Occipital lobe (tissue), 2 donors: ENCODE measurements around the gene TLDC2. TPM values are rescaled to one million over a fixed set of nuclear protein-coding genes. Genes with fewer than 3 reads are reported as not detected.

Source experiments
- DNase-seq: peaks from one replicate; lab custom pipeline; 2025; lab: John Stamatoyannopoulos, UW
- total RNA-seq: library from RNA; depleted of rRNA; stranded (reverse); fragments of >200 nt; gene quantifications from one replicate; pipeline ENCODE4 v1.2.3, GENCODE V29; 2014

Gene TLDC2
- total RNA-seq, 1 donor from 2014 or later, result 0.31 TPM

GRCh38 chr20:36849333-36850065, 26.4 kb upstream of the TLDC2 start:
- no peak for DNase-seq

- DNase-seq, result no peak
These were observed 25.2 kb upstream of the TLDC2 start for GRCh38 chr20:36850759-36851158.

GRCh38 chr20:36851490-36851889, 24.4 kb upstream of the TLDC2 start:
- no peak for DNase-seq

- peak; percentile 27 for DNase-seq
These were observed 23.8 kb upstream of the TLDC2 start for GRCh38 chr20:36852187-36852586.

- DNase-seq, result no peak
These were observed 21.3 kb upstream of the TLDC2 start for GRCh38 chr20:36854348-36855240.

GRCh38 chr20:36855241-36855657, 20.7 kb upstream of the TLDC2 start:
- no peak for DNase-seq

- no peak for DNase-seq
These were observed 19.7 kb upstream of the TLDC2 start for GRCh38 chr20:36856195-36856594.

GRCh38 chr20:36856691-36857635, 19.0 kb upstream of the TLDC2 start:
- DNase-seq, result no peak

GRCh38 chr20:36859282-36859555, 16.7 kb upstream of the TLDC2 start:
- DNase-seq, result no peak

- DNase-seq, result no peak
These were observed 16.1 kb upstream of the TLDC2 start for GRCh38 chr20:36859700-36860330.

GRCh38 chr20:36860339-36860738, 15.6 kb upstream of the TLDC2 start:
- DNase-seq, result no peak

GRCh38 chr20:36860811-36861624, 14.9 kb upstream of the TLDC2 start:
- no peak for DNase-seq

GRCh38 chr20:36861625-36861874, 14.4 kb upstream of the TLDC2 start:
- no peak for DNase-seq

GRCh38 chr20:36861875-36862801, 13.8 kb upstream of the TLDC2 start:
- DNase-seq, result peak; percentile 73

- DNase-seq, result no peak
These were observed 12.9 kb upstream of the TLDC2 start for GRCh38 chr20:36862857-36863668.

GRCh38 chr20:36865076-36865860, 10.7 kb upstream of the TLDC2 start:
- DNase-seq, result no peak

- DNase-seq, result no peak
These were observed 10.1 kb upstream of the TLDC2 start for GRCh38 chr20:36865861-36866149.

GRCh38 chr20:36866164-36866563, 9.8 kb upstream of the TLDC2 start:
- no peak for DNase-seq
